GM21717 (cell line): ENCODE data around the gene AMN1.
"Not testable (repeated sequence)": the region's sequence is repeated elsewhere in the genome, so short reads cannot be mapped to it uniquely, and the experiment has no call there.

ENCODE experiments used
- ATAC-seq: cut with Tn5 transposase; IDR thresholded peaks from one replicate; pipeline ENCODE4 v1.9.1; 2021; ENCODE audit warnings: mild to moderate bottlenecking, moderate library complexity; ENCODE audit not compliant: unreplicated experiment

Gene AMN1

DNA sequence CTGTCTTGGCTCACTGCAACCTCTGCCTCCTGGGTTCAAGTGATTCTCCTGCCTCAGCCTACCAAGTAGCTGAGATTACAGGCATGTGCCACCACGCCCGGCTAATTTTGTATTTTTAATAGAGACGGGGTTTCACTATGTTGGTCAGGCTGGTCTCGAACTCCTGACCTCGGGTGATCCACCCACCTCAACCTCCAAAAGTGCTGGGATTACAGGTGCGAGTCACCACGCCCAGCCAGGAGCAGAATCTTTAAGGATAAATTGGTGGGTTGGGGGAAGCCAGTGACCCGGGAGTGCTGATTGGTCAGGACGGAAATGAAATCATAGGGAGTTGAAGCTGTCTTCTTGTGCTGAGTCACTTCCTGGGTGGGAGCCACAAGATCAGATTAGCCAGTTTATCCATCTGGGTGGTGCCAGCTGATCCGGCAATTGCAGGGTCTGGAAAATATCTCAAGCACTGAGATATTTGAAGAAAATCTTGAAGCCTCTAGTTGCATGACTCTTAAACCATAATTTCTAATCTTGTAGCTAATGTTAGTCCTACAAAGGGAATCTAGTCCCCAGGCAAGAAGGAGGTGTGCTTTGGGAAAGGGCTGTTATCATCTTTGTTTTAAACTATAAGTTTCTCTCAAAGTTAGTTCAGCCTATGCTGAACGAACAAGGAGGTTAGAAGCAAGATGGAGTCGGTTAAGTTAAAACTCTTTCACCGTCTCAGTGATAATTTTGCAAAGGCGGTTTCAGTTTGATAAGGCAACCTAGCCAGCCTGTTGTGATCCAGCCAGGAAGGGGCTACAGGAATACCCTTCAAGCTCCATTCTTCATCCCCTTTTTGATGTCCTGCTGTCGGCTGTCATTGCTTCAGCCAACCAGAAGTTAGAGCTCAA lies 5.0 kb upstream of the AMN1 start:
- not testable (repeated sequence) for ATAC-seq

- ATAC-seq, result no peak
Measured at GRCh38 chr12:31732926-31733548, 4.2 kb upstream of the AMN1 start.

- ATAC-seq, result not testable (repeated sequence)
Measured at GRCh38 chr12:31731203-31731602, 2.4 kb upstream of the AMN1 start.

DNA sequence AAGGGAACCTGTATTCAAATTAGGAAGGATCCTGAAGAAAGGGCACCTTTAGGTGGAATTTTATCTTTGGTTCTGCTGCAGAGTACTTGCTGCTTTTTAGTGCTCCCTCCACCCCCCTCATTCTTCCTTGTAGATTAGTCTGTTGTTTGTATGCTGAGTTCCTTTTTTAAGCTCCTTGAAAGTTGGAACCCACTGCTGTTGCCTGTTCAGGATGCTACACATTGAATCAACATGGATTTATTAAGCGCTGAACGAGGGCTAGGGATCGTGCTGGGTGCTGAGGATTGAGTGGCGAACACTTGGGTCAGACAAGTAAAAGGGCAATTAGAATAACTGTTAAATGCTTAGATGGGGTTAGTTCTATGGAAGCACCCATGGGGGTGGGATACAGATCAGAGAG lies 884 bp upstream of the AMN1 start:
- no peak for ATAC-seq

GRCh38 chr12:31728289-31728916 lies 418 bp downstream of the AMN1 start:
- ATAC-seq, result peak; percentile 12

GRCh38 chr12:31727192-31727591 lies 1.6 kb downstream of the AMN1 start:
- no peak for ATAC-seq

GRCh38 chr12:31726575-31726974 lies 2.2 kb downstream of the AMN1 start:
- no peak for ATAC-seq

DNA sequence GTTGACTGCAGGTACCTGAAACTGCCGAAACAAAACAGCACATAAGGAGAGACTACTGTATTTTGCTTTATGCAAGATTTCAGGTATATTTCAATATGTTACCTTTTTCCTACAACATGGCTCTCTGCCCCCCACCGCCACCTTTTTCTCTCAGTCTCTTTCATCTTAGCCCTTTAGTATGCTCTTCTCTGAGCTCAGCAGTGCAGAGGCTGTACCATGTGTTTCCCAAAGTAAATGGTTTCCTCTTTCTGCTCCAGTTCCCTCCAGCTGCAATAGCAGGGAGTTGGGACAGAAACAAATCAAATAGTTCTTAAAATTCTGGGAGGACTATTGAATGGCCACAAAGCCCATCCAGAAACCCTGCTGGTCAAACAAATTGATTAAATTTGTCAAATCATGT lies 4.3 kb downstream of the AMN1 start:
- ATAC-seq, result no peak

- ATAC-seq, result no peak
Measured at GRCh38 chr12:31722580-31722979, 6.2 kb downstream of the AMN1 start.

- not testable (repeated sequence) for ATAC-seq
Measured at GRCh38 chr12:31718542-31719198, 10.2 kb downstream of the AMN1 start.

- not testable (repeated sequence) for ATAC-seq
Measured at GRCh38 chr12:31716998-31717397, 11.8 kb downstream of the AMN1 start.

DNA sequence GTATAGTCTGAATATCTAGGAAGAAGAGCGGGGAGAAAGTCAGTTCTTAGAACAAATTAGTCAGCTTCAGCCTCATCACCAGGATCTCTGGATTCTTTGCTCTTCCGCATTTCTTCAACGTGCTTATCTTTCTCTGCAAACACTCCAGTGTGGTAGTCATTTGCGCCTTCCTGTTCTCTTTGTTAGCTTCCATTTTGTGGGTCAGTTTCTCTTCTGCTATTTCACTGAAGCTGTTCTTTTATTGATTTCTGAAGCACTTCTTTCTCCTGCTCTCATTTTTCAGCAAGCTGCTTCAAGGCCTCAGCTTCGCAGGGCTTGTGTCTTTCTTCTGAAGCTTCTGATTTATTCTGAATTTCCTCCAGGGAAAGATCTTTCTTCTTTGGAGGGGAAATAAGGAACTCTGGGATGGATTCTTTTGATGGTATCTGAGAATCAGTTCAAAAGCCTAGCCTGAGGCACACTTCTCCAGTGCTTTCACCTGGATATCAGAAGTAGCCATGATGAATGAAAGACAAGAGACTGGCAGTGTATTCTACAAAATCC lies 13.5 kb downstream of the AMN1 start:
- ATAC-seq, result peak; percentile 91

DNA sequence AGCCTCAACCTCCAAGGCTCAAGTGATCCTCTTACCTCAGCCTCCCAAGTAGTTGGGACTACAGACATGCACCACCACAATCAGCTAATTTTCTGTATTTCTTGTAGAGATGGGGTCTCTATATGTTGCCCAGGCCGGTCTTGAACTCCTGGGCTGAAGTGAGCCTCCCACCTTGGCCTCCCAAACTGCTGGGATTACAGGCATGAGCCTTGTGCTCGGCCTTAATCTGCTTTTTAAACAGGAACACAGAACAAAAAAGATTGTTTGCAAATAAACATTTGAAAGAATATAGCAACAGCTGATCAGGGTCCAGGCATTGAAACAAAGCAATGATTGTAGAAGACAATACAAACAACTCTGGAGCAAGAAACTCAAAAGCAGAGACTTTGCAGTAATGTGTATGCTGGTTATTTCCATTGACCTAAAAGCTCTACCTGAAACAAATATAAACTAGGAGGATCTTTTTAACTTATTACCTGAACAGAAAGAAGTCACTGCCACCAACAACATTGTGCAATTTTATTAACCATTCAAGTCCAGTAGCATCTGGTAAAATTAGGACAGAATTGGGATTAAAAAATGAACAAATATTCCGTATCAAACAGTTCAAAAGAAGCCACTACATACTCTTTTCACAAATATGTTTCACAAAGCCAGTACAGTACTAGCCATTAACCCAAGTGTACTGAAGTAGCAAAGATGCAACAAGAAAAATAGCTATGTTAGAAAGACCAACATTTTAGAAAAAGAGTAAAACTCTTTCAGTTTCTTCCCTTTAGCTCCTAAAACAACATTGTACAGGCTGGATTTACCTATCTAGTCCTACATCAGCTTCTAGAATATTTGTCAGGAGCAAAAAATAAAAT lies 14.2 kb downstream of the AMN1 start:
- peak; percentile 30 for ATAC-seq

- ATAC-seq, result no peak
Measured at GRCh38 chr12:31712877-31713276, 15.9 kb downstream of the AMN1 start.

DNA sequence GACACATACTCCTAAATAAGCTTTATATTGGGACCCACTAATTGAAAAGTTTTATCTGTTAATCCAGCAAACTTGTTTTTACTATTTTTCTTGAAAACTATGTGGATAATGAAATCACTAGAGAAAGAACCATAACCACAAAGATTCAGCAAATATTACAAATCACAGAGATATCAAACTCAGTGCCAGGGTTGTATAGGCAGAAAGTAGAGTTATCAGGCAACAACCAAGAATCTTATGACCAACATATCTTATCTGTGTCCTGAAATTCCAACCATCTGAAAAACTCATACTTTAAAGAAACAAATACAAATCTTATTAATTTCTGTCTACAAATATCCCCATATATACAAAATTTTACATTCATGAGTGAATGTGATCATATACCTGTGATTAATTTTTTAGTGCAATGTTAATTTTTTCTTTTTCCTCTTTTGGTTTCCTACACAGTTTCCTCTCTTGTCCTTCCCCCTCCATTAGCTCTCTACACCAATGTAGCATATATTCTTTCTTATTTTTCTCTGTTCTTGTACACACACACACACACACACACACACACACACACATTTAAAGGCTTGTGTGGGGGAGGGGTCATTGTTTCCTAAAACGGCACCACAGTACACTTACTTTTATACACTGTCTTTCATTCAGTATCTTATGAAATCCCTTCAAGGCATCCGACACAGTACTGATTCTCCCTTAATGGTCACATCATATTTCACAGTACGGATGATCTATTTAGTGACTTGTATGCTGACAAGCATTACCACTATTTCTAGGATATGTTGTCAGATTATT lies 18.6 kb downstream of the AMN1 start:
- no peak for ATAC-seq

- not testable (repeated sequence) for ATAC-seq
Measured at GRCh38 chr12:31708118-31708517, 20.7 kb downstream of the AMN1 start.

DNA sequence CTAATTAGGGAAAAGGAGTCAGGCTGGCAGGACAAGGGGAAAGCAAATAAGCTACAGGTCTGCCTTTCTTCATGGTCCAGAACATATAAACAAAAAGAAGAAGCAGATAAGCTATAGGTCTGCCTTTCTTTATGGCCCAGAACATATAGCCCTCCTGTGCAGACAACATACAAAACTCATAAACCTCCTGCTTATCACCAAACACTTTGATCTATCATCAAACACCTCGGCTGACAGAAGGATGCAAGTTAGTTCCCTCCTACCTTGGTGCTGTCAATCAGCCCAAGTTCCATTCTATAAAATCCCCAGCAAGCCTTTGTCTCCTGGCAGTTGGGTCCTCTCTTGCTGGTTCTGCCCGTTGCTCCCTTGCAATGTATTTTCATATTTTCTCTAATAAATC lies 23.2 kb downstream of the AMN1 start:
- no peak for ATAC-seq

- no peak for ATAC-seq
Measured at GRCh38 chr12:31702047-31702446, 26.8 kb downstream of the AMN1 start.

- ATAC-seq, result not testable (repeated sequence)
Measured at GRCh38 chr12:31689921-31690320, 38.9 kb downstream of the AMN1 start.
